GM12878 (cell line): Measurements from ENCODE around the gene CREB3L1.

Source experiments
- EP300 ChIP-seq, 2 experiments: fragments of 150-350 bp in 1 of 2; IDR thresholded peaks; 2 replicates each; pipeline ENCODE4 v1.6.1; 2011 to 2012; ENCODE audit warnings: low read depth in 2 of 2, low read length in 2 of 2, borderline replicate concordance in 1 of 2, improper control_type of control experiment in 1 of 2, inconsistent platforms in 1 of 2; ENCODE audit not compliant: control insufficient read depth in 1 of 2
- ETV6 ChIP-seq, 2 experiments: fragments of 450-650 bp in 1 of 2; IDR thresholded peaks in 1 of 2; conservative IDR thresholded peaks in 1 of 2; 2 replicates each; pipeline ENCODE4 v1.6.1; 2014; ENCODE audit warnings: antibody characterized with exemption in 1 of 2, borderline replicate concordance in 1 of 2, low read depth in 1 of 2, mild to moderate bottlenecking in 1 of 2, moderate library complexity in 1 of 2
- EZH2 ChIP-seq: IDR thresholded peaks from 2 replicates; pipeline ENCODE4 v1.6.1; 2012; ENCODE audit warnings: low read depth, mild to moderate bottlenecking, control low read depth, inconsistent platforms, low read length, borderline replicate concordance; ENCODE audit not compliant: control insufficient read depth
- POLR2A ChIP-seq: IDR thresholded peaks from 2 replicates; pipeline ENCODE4 v1.6.1; 2011; ENCODE audit warnings: low read depth, mild to moderate bottlenecking, low read length
- SPI1 ChIP-seq: IDR thresholded peaks from 2 replicates; pipeline ENCODE4 v1.6.1; 2011; ENCODE audit warnings: low read depth, mild to moderate bottlenecking, low read length, moderate library complexity, borderline replicate concordance; ENCODE audit not compliant: insufficient read depth
- SRF ChIP-seq, 2 experiments: IDR thresholded peaks; 2 replicates each; pipeline ENCODE4 v1.6.1; 2011; ENCODE audit warnings: low read depth in 2 of 2, low read length in 2 of 2, mild to moderate bottlenecking in 1 of 2, moderate library complexity in 1 of 2
- YY1 ChIP-seq: IDR thresholded peaks from 2 replicates; pipeline ENCODE4 v1.6.1; 2011; ENCODE audit warnings: low read depth, mild to moderate bottlenecking, low read length
- TF ChIP-seq, protein P1 (sequence below): IDR thresholded peaks from 2 replicates; pipeline ENCODE4 v1.6.1; 2011; ENCODE audit warnings: borderline replicate concordance, low read depth, mild to moderate bottlenecking, moderate library complexity, mixed read lengths, low read length; ENCODE audit not compliant: insufficient read depth; ENCODE audit errors: extremely low read length

GRCh38 chr11:46296528-46297448 is 19.3 kb downstream of the CREB3L1 start:
- TF ChIP-seq ETV6 (conservative IDR thresholded peaks at IDR 0.05 in 1 of 2, IDR thresholded peaks at IDR 0.05 in 1 of 2; ENCODE audit: borderline replicate concordance in 1 of 2, low read depth in 1 of 2) (no peak), SPI1 (no peak), SRF (IDR thresholded peaks at IDR 0.05; ENCODE audit: low read depth in 2 of 2, low read length in 2 of 2) (no peak), EP300 (IDR thresholded peaks at IDR 0.05; ENCODE audit: borderline replicate concordance in 1 of 2, control insufficient read depth in 1 of 2, low read depth in 2 of 2, low read length in 2 of 2) (no peak), EZH2 (no peak), YY1 (no peak), POLR2A (no peak)
- TF ChIP-seq, protein P1, sequence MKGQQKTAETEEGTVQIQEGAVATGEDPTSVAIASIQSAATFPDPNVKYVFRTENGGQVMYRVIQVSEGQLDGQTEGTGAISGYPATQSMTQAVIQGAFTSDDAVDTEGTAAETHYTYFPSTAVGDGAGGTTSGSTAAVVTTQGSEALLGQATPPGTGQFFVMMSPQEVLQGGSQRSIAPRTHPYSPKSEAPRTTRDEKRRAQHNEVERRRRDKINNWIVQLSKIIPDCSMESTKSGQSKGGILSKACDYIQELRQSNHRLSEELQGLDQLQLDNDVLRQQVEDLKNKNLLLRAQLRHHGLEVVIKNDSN = no peak
